NK-92 (cell line): Measurements from ENCODE around the gene SLF2.

Source experiments
- DNase-seq: peaks from one replicate; lab custom pipeline; 2025; ENCODE audit not compliant: unreplicated experiment; lab: John Stamatoyannopoulos, UW

The SLF2 gene

DNA sequence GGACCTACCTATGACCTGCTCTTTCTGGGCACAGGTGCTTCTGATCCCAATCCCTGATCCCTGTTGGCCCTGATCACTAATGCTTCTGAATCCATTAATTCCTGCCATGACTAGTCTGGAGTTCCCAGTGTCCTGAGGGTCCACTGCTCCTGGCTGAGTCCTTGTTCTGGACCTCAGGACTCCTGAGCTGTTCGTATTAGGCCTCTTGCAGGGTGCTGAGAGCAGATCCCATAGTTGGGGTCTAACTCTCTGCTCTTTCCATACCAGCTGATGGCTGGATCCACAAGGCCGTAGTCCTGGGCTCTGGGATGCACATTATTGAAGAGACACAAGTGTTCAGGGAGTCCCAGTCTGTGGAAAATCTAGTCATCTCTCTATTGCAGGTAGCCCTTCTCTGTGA, 67.5 kb downstream of the SLF2 start:
- DNase-seq: no peak

DNA sequence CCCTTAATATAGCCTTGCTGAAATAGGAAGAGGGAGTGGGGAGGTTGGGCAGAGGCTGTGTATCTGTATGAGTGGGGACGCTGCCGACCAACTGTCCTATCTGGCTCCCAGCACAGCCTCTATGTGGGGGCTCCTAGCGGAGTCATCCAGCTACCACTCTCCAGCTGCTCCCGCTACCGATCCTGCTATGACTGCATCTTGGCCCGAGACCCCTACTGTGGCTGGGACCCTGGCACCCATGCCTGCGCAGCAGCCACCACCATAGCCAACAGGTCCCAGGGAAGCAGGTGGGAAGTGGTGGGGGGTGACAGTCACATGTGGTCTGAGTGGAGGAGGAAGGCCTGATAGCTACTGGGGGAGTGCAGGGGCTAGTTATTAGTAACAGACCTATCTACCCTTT, 67.9 kb downstream of the SLF2 start:
- no peak for DNase-seq

DNA sequence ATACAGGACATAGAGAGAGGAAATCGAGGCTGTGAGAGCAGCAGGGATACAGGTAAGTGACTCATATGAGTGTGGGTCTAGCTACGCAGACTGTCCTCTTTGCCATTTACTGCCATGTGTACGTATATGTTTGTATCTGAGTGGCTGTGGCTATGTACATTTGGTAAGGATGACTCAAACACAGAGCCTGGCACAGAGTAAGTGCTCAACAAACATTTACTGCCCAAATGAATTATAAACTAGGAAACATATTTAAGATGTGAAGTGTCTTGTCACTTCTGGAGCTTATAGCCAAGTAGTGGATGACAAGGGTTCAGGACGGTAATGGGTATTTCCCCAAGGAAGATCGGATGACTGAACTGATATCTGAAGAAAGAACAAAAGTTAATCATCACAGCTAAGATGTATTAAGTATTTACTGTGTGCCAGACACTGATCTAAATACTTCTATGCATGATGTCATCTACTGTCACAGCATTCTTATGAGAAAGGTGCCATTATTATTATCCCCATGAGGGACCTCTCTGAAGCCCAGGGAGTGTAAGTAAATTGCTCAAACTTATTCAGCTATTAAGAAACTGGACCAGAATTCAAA, 68.5 kb downstream of the SLF2 start:
- DNase-seq: no peak

DNA sequence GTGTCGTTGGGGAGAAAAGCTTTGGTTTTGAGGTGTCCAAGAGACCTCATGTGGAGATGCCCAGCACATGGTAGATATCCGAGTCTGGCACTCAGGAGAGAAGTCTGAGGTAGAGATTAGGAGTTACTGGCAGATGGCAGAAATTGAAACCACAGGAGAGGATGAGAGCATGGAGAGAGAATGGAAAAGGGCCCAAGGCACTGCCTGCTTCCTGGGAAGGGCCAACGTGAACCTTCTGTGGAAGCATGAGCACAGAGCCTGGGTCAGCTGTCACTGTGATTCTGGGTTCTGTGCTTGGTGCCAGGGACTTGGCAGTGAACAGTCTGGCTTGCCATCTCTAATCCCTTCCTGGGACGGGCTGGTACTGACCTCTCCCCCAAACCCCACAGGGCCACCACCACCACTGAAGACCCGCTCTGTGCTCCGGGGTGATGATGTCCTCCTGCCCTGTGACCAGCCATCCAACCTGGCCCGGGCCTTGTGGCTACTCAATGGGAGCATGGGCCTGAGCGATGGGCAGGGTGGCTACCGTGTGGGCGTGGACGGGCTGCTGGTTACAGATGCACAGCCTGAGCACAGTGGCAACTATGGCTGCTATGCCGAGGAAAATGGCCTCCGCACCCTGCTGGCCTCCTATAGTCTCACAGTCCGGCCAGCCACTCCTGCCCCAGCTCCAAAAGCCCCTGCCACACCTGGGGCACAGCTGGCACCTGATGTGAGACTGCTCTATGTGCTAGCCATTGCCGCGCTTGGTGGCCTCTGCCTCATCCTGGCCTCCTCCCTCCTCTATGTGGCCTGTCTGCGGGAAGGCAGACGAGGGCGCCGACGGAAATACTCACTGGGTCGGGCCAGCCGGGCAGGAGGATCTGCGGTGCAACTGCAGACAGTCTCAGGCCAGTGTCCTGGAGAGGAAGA, 70.4 kb downstream of the SLF2 start:
- DNase-seq: no peak

DNA sequence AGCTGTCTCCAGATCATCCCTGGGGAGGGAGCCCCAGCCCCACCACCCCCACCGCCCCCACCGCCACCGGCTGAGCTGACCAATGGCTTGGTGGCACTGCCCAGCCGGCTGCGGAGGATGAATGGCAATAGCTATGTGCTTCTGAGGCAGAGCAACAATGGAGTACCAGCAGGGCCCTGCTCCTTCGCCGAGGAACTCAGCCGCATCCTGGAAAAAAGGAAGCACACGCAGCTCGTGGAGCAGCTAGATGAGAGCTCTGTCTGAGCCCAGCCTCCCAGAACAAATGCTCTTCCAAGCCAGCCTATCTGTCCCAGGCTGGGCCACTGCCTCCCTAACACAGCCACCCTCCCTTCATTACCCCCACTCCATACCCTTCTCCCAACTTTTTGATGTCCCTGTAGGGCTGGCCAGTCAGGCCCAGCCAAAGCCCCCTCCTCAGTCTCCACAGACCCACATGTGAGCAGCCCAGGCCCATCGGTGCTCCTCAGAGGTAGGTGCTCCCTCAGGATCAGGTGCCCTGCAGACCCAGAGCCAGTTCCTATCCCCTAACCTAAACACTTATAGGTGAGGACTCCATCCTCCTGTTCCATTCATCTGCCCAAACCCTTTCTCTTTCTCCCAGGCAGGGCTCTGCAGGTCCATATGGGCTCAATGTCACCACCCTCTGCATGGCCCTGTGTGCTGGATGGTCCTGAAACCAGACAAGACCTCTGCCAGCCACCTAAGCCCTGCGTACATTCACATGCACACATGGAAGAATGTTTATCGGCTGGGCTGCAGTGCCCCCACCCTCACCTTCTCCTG, 71.3 kb downstream of the SLF2 start:
- no peak for DNase-seq

DNA sequence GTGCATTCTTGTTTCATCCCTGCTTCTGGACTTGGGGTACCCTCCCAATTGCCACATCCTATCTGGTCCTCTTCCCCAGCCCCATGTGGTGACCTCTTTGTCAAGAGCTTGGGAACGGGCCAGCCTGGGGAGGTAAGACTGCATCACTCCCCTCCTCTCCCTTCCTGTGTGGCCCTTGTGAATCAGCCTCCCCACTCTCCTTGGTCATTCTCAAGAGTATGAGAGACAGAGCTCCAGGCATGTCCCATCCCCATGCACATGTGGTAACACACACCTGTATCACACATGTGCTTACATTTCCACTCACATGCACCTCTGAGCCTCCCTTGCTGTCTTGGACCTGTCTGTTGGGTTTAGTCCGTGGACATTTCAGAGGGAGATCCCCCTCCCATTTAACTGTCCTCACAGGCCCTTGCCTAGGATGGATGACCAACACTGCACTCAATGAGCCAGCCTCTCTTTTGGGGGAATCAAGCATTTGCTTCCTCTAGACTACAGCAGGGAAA, 72.0 kb downstream of the SLF2 start:
- DNase-seq: no peak

DNA sequence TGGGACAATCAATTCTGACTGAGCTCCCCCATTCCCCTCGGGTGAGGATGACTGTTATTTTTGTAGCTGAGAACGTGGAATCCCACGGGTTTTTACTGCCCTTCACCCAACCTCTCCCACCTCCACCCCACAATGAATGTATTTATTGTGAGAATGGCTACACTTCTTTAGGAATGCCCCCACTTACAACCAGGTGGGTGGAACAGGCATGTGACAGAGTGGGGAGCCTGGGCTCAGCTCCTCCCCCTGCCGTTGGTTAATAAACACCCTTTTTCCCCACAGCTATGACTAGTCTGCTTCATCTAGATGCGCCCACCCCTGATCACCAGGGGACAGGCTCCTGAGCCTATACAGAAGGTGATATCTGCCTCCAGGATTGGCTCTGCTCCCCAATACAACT, 72.6 kb downstream of the SLF2 start:
- DNase-seq: no peak

DNA sequence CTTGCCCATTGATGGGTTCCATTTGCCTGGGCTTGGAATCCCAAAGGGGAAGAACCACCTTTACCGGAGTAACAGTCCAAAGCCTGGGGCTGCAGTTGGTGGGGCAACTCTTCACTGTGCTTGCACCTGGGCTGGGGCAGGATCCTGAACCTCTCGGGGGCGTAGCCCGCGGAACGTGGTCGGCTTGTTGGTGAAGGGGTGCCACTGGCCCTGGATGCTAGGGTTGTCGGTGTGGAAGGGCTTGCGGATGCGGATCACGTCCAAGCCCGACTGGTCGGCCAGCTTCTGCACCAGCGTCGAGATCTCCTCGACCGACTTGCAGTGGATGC, 73.8 kb downstream of the SLF2 start:
- no peak for DNase-seq

DNA sequence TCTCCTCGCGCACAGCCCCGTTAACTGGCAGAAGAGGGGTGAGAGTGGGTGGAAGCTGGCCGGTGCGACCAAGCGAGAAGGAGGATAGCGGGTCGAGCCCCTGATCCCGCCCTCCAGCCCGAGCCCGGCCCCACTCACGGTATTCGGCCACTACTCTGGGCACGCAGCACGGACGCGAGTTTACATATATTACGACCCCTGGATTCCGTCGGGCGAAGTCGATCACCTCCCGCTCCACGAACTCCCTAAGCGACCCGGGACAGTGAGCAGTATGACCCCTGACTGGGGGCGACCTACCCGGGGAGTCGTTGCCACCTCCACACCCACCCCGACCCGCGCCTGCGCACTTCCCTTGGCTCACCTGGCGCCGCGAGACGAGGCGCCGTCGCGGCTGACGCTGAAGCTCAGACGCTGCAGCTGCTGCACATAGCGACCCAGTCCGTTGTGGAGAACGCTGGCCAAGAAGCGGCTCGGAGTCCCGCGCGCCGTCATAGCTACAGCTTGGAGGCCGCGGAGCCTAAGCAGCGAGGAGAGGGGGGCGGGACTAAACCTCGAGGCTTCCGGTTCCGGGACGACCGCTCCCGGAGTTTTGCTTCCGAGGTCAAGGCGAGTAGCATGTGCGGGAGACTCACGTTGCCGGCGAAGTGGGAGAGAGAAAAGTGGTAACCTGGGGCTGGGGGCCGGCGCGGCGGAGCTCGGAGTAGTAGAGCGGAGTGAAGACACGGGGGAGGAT, 74.4 kb downstream of the SLF2 start, which contains the start of the genes MRPL43 and TWNK:
TSS of gene MRPL43 (minus strand) at position 546 of the 733 bp plus-strand sequence. CDS start at position 492, 54 bp downstream.
TSS of gene TWNK (plus strand) at position 592 of the 733 bp plus-strand sequence. CDS start 668 bp downstream, outside the sequence.
- DNase-seq: peak; percentile 24

DNA sequence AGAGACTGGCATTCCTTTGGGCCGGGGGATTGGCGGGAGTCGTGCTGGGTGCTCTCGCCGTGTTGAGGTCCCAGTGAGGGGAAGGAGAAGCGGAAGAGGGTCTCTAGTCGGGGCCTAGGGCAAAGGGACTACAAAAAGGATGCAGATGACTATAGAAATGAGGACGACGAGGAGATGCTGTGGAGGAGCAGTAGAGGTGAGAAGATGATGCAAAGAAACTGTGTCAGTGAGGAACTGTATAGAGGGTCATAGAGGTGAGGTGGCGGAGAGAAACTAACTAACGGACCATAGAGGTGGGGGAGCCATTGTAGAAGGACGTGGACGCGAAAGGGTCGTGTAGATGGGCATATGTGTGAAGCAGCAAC, 74.9 kb downstream of the SLF2 start:
- DNase-seq: no peak

DNA sequence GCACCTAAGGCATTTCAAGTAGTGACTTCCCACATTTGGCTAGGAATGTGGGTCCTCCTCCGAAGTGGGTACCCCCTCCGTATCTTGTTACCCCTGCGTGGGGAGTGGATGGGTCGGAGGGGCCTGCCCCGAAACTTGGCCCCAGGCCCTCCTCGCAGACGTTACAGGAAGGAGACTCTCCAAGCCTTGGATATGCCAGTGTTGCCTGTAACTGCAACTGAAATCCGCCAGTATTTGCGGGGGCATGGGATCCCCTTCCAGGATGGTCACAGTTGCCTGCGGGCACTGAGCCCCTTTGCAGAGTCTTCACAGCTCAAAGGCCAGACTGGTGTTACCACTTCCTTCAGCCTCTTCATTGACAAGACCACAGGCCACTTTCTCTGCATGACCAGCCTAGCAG, 75.4 kb downstream of the SLF2 start:
- DNase-seq: no peak

DNA sequence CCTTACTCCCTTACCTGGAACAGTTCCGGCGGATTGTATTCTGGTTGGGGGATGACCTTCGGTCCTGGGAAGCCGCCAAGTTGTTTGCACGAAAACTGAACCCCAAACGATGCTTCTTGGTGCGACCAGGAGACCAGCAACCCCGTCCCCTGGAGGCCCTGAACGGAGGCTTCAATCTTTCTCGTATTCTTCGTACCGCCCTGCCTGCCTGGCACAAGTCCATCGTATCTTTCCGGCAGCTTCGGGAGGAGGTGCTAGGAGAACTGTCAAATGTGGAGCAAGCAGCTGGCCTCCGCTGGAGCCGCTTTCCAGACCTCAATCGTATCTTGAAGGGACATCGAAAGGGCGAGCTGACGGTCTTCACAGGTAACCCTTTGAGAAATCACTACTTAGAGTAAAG, 76.3 kb downstream of the SLF2 start:
- DNase-seq: no peak

DNA sequence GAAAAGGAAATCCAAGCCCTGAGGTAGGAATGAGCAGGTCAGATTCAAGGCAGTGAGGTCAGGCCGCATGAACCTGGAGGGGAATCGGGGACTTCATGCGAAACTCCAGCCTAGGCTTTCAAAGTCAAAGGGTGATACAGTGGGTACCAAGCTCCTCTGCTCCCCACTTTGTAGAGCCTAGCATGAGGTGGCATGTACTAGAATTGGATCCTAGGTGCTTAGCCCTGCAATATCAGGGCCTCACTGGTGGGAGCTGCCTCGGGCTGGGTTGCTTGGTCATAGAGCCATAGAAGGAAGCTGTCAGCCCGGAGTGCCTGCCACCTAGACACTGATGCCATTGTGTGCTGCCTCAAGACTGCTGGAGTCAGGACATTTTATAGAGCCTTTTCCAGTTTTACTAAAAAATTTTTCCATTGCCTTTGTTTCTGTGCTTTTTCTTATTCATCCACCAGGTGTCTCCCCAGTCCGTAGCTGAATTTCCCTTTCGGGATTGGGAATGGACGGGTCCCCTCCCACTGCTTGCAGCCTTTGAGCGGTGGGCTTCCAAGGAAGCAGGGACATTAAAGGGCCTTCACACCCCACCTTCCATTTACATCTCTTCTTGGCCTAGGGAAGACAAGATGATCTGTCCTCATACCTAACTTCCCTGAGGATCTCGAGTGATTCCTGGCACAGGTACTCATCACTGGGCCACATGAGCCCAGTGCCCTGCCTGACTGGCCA, 81.4 kb downstream of the SLF2 start:
- no peak for DNase-seq

DNA sequence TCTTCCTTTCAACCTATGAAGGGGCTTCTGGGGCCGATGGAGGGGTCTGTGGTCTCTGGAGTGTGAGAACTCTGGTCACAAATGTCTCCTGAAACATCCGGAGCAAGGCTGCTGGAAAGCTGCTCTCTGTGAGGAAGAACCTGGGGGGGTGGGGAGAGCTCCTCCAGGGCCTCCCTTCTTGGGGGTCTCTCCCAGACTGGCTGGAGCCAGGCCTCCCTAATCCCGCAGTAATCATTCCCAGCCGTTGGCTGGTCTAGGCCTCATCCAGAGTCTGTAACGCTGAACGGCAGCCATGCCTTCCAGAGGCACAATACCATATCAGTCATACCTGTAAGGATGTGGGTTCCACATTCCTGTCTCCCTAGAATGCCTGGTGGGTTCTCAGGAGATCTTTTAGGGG, 82.4 kb downstream of the SLF2 start:
- no peak for DNase-seq

DNA sequence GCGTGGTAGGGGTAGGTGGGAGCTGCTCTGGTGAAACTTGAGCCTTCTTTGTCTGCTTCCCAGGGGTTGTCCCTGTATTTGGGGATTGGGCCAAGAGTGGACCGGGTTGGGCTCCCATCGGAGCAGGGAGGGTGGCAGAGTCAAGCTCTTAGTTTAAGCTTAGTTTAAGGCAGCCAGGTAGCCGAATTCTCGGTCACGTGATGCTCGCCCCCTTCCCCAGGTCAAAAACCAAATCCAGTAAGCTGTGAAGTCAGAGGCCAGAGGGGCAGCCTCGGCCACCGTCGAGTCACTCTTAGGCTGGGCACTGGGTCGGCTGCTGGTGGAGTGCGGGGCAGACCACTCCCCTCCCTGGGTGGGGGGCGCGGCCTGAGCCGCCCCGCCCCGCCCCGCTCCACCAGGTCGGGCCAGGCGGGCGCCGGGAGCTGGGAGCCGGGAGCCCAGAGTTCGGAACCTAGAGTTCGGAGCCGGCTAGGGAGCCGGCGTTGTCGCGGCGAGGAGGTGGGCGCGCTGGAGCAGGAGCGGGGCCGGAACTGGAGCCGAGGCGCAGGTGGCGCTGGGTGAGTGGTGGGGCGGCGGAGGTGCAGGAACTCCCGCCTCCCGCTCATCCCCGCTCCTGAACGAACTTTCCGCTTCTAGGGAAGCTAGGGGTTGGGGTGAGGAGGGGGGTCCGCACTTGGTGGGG, 84.1 kb downstream of the SLF2 start:
- no peak for DNase-seq

DNA sequence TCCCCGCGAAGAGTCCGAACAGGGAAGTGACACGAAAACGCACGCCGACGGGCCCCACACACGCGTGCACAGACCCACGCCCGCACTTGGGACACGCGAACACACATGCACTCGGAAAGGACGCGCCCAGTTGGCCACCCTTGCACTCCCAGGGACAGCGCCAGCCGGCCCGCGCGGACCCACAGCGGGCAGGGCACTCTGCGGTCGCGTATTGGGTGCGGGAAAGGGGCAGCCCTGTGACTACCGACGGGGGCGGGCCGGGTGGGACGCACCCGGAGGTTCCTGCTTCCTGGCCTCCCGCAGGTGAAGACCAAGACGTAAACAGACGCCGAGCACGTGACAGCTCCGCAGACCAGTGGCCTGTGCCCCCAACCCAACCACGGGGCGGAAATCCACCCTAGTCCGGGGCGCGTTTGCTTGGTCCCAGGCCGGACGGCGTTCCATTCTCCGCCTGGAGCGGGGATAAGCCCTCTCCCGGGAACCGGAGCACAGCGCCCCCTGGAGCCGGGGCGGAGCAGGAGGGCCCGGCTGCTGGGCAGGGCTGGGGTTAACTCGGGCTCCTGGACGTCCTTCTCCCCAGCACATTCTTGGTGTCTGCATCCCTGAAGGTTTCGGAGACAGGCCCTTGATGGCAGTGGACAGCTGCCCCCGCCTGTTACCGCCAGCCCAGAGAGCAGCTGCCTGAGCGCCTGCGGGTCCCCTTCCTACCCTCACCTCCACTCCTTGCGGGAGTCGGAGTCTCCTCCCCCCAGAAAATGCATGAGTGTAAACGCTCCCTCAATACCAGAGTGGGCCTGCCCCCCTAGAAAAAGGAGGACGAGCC, 84.8 kb downstream of the SLF2 start:
- DNase-seq: no peak

DNA sequence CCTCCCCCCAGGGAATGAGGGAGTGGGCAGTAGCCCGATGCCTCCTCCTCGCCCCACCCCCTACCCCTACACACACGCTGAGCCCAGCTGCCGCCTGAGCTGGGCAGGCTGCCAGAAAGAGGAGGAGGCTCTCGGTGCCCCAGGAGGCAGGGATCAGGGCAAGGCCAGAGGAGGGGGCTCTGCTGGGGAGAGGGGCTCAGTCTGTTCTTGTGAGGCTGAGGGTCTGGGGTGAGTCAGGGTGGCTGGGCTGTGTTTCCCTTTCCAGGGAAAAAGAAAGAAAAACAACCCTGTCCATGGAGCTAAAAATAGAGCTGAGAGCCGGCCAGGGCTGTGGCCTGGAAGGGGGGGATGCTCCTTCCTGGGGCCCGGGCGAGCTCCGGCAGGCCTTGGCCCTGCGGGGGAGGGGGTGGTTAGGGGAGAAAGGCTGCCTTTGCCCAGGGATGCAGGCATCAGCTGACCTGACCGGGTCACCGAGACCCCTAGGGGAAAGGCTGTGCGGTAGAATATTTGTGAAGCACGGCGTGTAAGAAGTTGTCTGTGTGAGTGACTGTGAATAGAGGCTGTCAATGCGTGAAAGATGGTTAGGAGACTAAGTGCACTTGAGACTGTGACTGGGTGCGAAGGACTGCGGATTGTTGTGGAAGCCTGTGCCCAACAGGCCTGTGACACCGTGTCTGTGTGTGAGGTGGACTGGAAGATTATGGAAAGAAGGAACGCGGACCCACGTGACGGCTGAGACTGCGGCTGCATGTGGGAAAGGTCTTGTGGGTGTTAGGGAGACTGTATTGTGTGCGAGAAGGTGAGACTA, 85.6 kb downstream of the SLF2 start:
- no peak for DNase-seq
